ENCODE results near the gene FAM210B. TPM values are rescaled to one million over a fixed set of nuclear protein-coding genes. Genes with fewer than 3 reads are reported as not detected.
"Not testable (repeated sequence)": the region's sequence is repeated elsewhere in the genome, so short reads cannot be mapped to it uniquely, and the experiment has no call there.

The FAM210B gene
- total RNA-seq, 6 donors from 2014 or later, result 15.0 to 41.2 (median 31.6) TPM

DNA sequence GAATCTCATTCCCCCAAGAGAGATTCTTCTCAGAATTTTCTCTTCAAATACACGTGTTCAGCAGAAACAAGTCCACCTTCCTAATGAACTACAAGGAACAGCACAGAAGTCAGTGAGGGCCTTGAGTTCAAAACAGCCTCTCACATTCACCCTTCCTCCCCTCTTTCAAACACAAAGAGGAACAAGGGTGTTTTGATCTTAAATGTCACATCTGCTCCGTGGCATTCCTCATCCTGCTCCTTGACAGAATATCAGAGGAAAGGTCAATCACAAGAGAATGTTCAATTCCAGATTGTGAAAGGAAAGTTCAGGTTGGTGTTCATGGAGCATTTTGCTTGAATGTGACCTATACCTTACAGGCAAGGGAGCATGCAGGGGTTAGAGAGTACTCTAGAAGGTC lies 35.6 kb upstream of the FAM210B start:
- no peaks in the 10 kb centered on the region for H3K27me3 ChIP-seq
- no peak overlapping the region for H3K27ac ChIP-seq
- no peaks in the 10 kb centered on the region for H3K9me3 ChIP-seq
- no peak for TF ChIP-seq EP300 (IDR thresholded peaks at IDR 0.05)
- TF ChIP-seq POLR2A (IDR thresholded peaks at IDR 0.05), result no peak
- TF ChIP-seq, protein P1, sequence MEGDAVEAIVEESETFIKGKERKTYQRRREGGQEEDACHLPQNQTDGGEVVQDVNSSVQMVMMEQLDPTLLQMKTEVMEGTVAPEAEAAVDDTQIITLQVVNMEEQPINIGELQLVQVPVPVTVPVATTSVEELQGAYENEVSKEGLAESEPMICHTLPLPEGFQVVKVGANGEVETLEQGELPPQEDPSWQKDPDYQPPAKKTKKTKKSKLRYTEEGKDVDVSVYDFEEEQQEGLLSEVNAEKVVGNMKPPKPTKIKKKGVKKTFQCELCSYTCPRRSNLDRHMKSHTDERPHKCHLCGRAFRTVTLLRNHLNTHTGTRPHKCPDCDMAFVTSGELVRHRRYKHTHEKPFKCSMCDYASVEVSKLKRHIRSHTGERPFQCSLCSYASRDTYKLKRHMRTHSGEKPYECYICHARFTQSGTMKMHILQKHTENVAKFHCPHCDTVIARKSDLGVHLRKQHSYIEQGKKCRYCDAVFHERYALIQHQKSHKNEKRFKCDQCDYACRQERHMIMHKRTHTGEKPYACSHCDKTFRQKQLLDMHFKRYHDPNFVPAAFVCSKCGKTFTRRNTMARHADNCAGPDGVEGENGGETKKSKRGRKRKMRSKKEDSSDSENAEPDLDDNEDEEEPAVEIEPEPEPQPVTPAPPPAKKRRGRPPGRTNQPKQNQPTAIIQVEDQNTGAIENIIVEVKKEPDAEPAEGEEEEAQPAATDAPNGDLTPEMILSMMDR (IDR thresholded peaks at IDR 0.05), result no peak
- TF ChIP-seq POLR2AphosphoS5 (IDR thresholded peaks at IDR 0.05), result no peak
- no peak for DNase-seq
- 29 to 42% methylated on average over 2 of the region's 2 CpGs for WGBS, 2 donors
- H3K4me1 ChIP-seq, result no peaks in the 10 kb centered on the region
- no peaks in the 10 kb centered on the region for H3K36me3 ChIP-seq
- ATAC-seq (ENCODE audit: low FRiP score in 2 of 2), result no peak
- H3K4me3 ChIP-seq, result no peak overlapping the region

DNA sequence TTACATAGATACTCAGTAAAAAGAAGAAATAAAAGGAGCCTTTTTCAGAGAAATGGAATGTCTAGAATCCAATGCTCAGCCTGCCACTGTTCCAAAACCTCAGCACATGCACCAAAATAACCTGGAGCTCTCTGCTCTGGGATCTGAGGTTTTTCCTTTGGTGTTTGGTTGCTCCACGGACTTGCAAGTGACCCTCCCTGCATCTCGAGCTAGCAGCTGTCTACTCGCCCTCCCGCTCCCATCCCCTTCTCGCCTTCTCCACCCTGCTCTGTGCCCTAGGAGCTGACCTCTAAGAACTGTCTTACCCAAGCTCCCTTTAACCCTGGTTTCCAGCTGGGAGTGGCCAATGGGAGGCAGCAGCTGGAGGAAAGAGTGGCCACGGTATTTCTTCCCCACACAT lies 35.1 kb upstream of the FAM210B start:
- Histone ChIP-seq H3K36me3 (no peaks in the 10 kb centered on the region), H3K9me3 (no peaks in the 10 kb centered on the region), H3K4me3 (no peak overlapping the region), H3K27me3 (no peaks in the 10 kb centered on the region), H3K27ac (no peak overlapping the region), H3K4me1 (no peaks in the 10 kb centered on the region)
- DNase-seq, result no peak
- TF ChIP-seq, protein P1 (IDR thresholded peaks at IDR 0.05), result no peak
- TF ChIP-seq POLR2AphosphoS5 (IDR thresholded peaks at IDR 0.05) (no peak), POLR2A (IDR thresholded peaks at IDR 0.05) (no peak), EP300 (IDR thresholded peaks at IDR 0.05) (no peak)
- ATAC-seq (ENCODE audit: low FRiP score in 2 of 2), result no peak
- WGBS, 2 donors, result 66 to 67% methylated on average over 6 of the region's 6 CpGs

DNA sequence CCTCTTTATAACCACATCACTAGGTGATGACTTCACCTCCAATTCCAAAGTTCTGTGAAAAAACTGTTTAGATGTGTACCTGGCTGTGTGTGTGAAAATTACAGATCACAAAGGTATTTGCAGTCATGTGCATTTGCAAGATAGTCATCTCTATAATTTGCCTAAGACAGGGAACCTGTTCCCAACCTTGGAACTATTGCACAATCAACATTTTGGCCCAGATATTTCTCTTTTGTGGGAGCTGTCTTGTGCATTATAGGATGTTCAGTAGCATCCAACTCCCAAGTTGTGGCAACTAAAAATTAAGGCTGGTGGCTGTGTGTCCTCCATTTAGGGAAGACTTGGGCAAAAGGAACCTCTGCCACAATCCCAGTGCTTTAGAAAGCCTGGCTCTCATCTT lies 34.0 kb upstream of the FAM210B start:
- no peaks in the 10 kb centered on the region for H3K4me1 ChIP-seq
- no peaks in the 10 kb centered on the region for H3K27me3 ChIP-seq
- H3K36me3 ChIP-seq, result no peaks in the 10 kb centered on the region
- no peak overlapping the region for H3K4me3 ChIP-seq
- no peaks in the 10 kb centered on the region for H3K9me3 ChIP-seq
- ATAC-seq (ENCODE audit: low FRiP score in 2 of 2) (no peak), DNase-seq (no peak)
- H3K27ac ChIP-seq, result no peak overlapping the region
- TF ChIP-seq POLR2AphosphoS5 (IDR thresholded peaks at IDR 0.05), result no peak
- no peak for TF ChIP-seq EP300 (IDR thresholded peaks at IDR 0.05)
- TF ChIP-seq, protein P1 (IDR thresholded peaks at IDR 0.05), result no peak
- TF ChIP-seq POLR2A (IDR thresholded peaks at IDR 0.05), result no peak

DNA sequence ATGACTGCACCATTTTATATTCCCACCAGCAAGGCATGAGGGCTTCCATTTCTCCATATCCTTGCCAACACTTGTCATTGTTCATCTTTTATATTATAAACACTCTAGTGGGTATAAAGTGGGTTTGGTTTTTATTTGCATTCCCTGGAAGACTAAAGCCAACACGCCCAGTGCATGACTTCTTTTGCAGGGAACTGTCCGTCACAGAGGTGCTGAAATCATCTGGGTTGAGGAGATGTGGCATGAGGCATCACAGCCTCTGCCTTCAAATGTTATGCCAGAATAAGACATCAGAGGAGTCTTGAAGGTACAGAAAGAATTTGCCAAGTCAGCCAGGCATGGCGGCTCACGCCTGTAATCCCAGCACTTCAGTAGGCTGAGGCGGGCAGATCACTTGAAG lies 29.9 kb upstream of the FAM210B start:
- Histone ChIP-seq H3K36me3 (no peaks in the 10 kb centered on the region), H3K27ac (no peak overlapping the region), H3K9me3 (no peaks in the 10 kb centered on the region), H3K4me1 (no peaks in the 10 kb centered on the region), H3K27me3 (no peaks in the 10 kb centered on the region), H3K4me3 (no peak overlapping the region)
- ATAC-seq (ENCODE audit: low FRiP score in 2 of 2), result no peak
- no peak for DNase-seq
- 35 to 56% methylated on average over 5 of the region's 5 CpGs for WGBS, 2 donors
- TF ChIP-seq EP300 (IDR thresholded peaks at IDR 0.05), result no peak
- no peak for TF ChIP-seq POLR2A (IDR thresholded peaks at IDR 0.05)
- TF ChIP-seq POLR2AphosphoS5 (IDR thresholded peaks at IDR 0.05), result no peak

DNA sequence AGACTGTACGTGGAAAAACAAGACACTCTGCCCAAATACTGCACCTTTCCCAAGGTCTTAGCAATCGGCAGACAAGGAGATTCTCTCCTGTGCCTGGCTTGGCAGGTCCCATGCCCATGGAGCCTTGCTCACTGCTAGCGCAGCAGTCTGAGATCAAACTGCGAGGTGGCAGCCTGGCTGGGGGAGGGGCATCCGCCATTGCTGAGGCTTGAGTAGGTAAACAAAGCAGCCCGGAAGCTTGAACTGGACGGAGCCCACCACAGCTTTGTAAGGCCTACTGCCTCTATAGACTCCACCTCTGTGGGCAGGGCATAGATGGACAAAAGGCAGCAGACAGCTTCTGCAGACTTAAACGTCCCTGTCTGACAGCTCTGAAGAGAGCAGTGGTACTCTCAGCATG lies 22.1 kb upstream of the FAM210B start:
- WGBS, 2 donors, result 53 to 80% methylated on average over 5 to 8 of the region's 8 CpGs
- H3K9me3 ChIP-seq; H3K27ac ChIP-seq; ATAC-seq (ENCODE audit: low FRiP score in 2 of 2); H3K36me3 ChIP-seq; DNase-seq; H3K4me3 ChIP-seq; H3K27me3 ChIP-seq; H3K4me1 ChIP-seq: not testable (repeated sequence)

DNA sequence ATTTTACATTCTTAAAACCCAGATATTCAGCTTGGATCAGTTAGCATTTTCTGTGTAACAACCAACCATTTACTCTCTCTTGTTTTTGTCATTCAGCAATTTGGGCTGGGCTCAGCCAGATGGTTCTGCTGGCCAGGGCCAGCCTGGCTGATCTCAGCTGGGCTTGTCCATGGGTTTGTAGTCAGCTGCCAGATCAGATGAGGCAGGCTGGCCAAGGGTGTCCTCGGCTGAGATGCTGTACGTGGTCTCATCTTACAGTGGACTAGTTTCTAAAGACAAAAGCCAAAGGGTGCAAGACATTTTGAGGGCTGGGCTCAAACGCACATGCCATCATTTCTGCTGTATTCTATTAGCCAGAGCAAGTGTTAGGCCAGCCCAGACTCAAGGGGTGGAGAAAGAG lies 16.0 kb upstream of the FAM210B start:
- Histone ChIP-seq H3K27ac (no peak overlapping the region), H3K27me3 (peaks cover 0 to 9% (median 0%) of the 10 kb centered on the region in 4 donors), H3K36me3 (no peaks in the 10 kb centered on the region), H3K9me3 (no peaks in the 10 kb centered on the region), H3K4me3 (no peak overlapping the region), H3K4me1 (peaks cover 0 to 9% (median 6%) of the 10 kb centered on the region in 4 donors)
- 77 to 86% methylated on average over 3 of the region's 3 CpGs for WGBS, 2 donors
- ATAC-seq (ENCODE audit: low FRiP score in 2 of 2) (no peak), DNase-seq (no peak)
- TF ChIP-seq EP300 (IDR thresholded peaks at IDR 0.05), result no peak
- TF ChIP-seq, protein P1 (IDR thresholded peaks at IDR 0.05), result no peak
- no peak for TF ChIP-seq POLR2AphosphoS5 (IDR thresholded peaks at IDR 0.05)
- no peak for TF ChIP-seq POLR2A (IDR thresholded peaks at IDR 0.05)

Measured in upper lobe of left lung (tissue), 6 donors.